ENCODE data around the gene PDZK1IP1.

DNA sequence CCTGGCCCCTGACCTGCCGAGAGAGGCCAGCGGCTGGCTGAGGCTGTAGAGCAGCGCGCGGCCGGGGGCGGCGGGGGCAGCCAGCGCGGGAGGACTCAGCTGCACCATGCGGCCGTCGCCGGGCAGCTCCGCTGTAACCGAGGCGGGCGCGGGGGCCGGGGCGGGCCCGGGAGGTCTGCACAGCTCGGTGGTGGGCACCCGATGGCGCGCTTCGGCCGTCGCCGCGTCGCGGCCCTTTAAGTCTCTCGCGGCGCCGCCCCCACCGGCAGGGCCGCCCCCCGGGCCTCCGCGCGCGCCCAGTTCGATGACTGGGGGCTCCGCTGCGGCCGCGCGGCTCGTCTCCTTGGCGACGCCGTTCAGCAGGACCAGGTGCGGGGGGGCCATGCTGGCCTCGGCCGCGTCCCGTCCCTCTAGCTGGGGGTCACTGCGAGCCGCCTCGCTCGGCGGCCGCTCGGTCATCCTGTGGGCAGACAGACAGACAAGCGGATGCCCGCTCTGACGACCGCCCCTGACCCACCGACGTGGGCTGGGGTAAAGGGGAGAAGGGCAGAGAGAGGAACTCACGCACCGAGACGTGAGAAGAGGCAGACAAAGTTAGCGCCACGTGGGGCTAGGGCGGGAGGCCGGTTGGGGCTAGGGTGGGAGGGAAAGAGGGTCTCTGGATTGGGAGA, 35.7 kb upstream of the PDZK1IP1 start:
- TF ChIP-seq, protein P1, sequence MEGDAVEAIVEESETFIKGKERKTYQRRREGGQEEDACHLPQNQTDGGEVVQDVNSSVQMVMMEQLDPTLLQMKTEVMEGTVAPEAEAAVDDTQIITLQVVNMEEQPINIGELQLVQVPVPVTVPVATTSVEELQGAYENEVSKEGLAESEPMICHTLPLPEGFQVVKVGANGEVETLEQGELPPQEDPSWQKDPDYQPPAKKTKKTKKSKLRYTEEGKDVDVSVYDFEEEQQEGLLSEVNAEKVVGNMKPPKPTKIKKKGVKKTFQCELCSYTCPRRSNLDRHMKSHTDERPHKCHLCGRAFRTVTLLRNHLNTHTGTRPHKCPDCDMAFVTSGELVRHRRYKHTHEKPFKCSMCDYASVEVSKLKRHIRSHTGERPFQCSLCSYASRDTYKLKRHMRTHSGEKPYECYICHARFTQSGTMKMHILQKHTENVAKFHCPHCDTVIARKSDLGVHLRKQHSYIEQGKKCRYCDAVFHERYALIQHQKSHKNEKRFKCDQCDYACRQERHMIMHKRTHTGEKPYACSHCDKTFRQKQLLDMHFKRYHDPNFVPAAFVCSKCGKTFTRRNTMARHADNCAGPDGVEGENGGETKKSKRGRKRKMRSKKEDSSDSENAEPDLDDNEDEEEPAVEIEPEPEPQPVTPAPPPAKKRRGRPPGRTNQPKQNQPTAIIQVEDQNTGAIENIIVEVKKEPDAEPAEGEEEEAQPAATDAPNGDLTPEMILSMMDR (IDR thresholded peaks at IDR 0.05; ENCODE audit: borderline replicate concordance, extremely low read depth, low read length, poor library complexity, severe bottlenecking): no peak
- no peak for TF ChIP-seq EZH2 (IDR thresholded peaks at IDR 0.05; ENCODE audit: borderline replicate concordance, low read depth, low read length, severe bottlenecking)

All from DND-41 (cell line).